ENCODE results near the gene CNTNAP5. TPM values are rescaled to one million over a fixed set of nuclear protein-coding genes. Genes with fewer than 3 reads are reported as not detected.
"Not testable (repeated sequence)": the region's sequence is repeated elsewhere in the genome, so short reads cannot be mapped to it uniquely, and the experiment has no call there.

CNTNAP5 gene
- total and polyA plus RNA-seq, 2 donors (not counting 3 experiments of a cell fraction or from before 2014, with no cell fraction given): not detected

GRCh38 chr2:124354466-124354865 lies 329.4 kb downstream of the CNTNAP5 start:
- DNase-seq (ENCODE audit: low read depth, low spot score) (no peak), FAIRE-seq (no peak)
- no peak overlapping the region for H3K4me2 ChIP-seq (ENCODE audit: insufficient read depth, low read length)
- intact Hi-C loops (cut with micrococcal nuclease): no loop called here
- no TSS peak for BruUV-seq (replicated peaks)
- no peaks in the 10 kb centered on the region for H3K9me1 ChIP-seq (replicated peaks; ENCODE audit: control insufficient read depth, extremely low read depth, insufficient read depth, low read length)
- ChIA-PET CTCF (no interaction called here), POLR2A (no interaction called here)
- H3K36me3 ChIP-seq (ENCODE audit: control insufficient read depth in 2 of 2, extremely low read depth in 1 of 2, insufficient read depth in 2 of 2, low read length in 2 of 2): no peaks in the 10 kb centered on the region
- peaks cover 7% of the 10 kb centered on the region for H3K9me3 ChIP-seq (replicated peaks; ENCODE audit: control insufficient read depth, insufficient read depth, low read length)
- TF ChIP-seq POLR2AphosphoS5 (IDR thresholded peaks at IDR 0.05; ENCODE audit: insufficient read depth, low read depth, low read length): no peak
- no peak for TF ChIP-seq CTCF (IDR thresholded peaks at IDR 0.05; ENCODE audit: extremely low read depth in 1 of 2, insufficient read depth in 1 of 2, low read depth in 1 of 2, low read length in 2 of 2)
- no peak for TF ChIP-seq MYC (IDR thresholded peaks at IDR 0.05; ENCODE audit: low read depth, low read length)
- no peak for TF ChIP-seq EZH2 (IDR thresholded peaks at IDR 0.05; ENCODE audit: borderline replicate concordance, low read depth, low read length, severe bottlenecking)
- TF ChIP-seq FOS (IDR thresholded peaks at IDR 0.05; ENCODE audit: borderline replicate concordance, insufficient read depth, low read length): no peak
- TF ChIP-seq GATA2 (IDR thresholded peaks at IDR 0.05; ENCODE audit: insufficient read depth, insufficient read length, low read depth, low read length): no peak
- no peak for TF ChIP-seq MAX (IDR thresholded peaks at IDR 0.05; ENCODE audit: insufficient read depth, insufficient read length)
- no peak for TF ChIP-seq JUN (IDR thresholded peaks at IDR 0.05; ENCODE audit: borderline replicate concordance, insufficient read depth, insufficient read length, low read depth)
- TF ChIP-seq POLR2A (IDR thresholded peaks at IDR 0.05; ENCODE audit: low read depth, low read length): no peak
- no peak overlapping the region for H3K4me3 ChIP-seq (replicated peaks in 1 of 3; ENCODE audit: insufficient read depth in 1 of 3, low read depth in 1 of 3, low read length in 3 of 3)
- dilution Hi-C loops (cut with MboI; ENCODE audit: extremely low pct_ligation_motif_present, low sequenced_read_pairs): no loop called here
- no peak overlapping the region for H2AFZ ChIP-seq (ENCODE audit: low read depth, low read length)
- no peaks in the 10 kb centered on the region for H3K4me1 ChIP-seq (ENCODE audit: control insufficient read depth, extremely low read depth, insufficient read depth, low read length)
- no peaks in the 10 kb centered on the region for H3K79me2 ChIP-seq (ENCODE audit: control insufficient read depth, insufficient read depth, low read length)
- no peaks in the 10 kb centered on the region for H3K27me3 ChIP-seq (ENCODE audit: control insufficient read depth in 2 of 2, insufficient read depth in 2 of 2, low read length in 2 of 2)
- H4K20me1 ChIP-seq (replicated peaks; ENCODE audit: control insufficient read depth, extremely low read depth, insufficient read depth, low read length): no peaks in the 10 kb centered on the region
- no peak overlapping the region for H3K9ac ChIP-seq (replicated peaks; ENCODE audit: extremely low read depth, insufficient read depth, low read length)
- H3K27ac ChIP-seq (ENCODE audit: insufficient read depth, low read depth, low read length): no peak overlapping the region

GRCh38 chr2:124361966-124362365 lies 336.9 kb downstream of the CNTNAP5 start:
- intact Hi-C loops (cut with micrococcal nuclease); POLR2A ChIA-PET; H3K9ac ChIP-seq (replicated peaks; ENCODE audit: extremely low read depth, insufficient read depth, low read length); H4K20me1 ChIP-seq (replicated peaks; ENCODE audit: control insufficient read depth, extremely low read depth, insufficient read depth, low read length); H2AFZ ChIP-seq (ENCODE audit: low read depth, low read length); dilution Hi-C loops (cut with MboI; ENCODE audit: extremely low pct_ligation_motif_present, low sequenced_read_pairs); H3K4me3 ChIP-seq (replicated peaks in 1 of 3; ENCODE audit: insufficient read depth in 1 of 3, low read depth in 1 of 3, low read length in 3 of 3); BruUV-seq (replicated peaks); H3K9me1 ChIP-seq (replicated peaks; ENCODE audit: control insufficient read depth, extremely low read depth, insufficient read depth, low read length); FAIRE-seq; CTCF ChIA-PET; H3K4me2 ChIP-seq (ENCODE audit: insufficient read depth, low read length); H3K9me3 ChIP-seq (replicated peaks; ENCODE audit: control insufficient read depth, insufficient read depth, low read length); DNase-seq (ENCODE audit: low read depth, low spot score); H3K27ac ChIP-seq (ENCODE audit: insufficient read depth, low read depth, low read length); H3K36me3 ChIP-seq (ENCODE audit: control insufficient read depth in 2 of 2, extremely low read depth in 1 of 2, insufficient read depth in 2 of 2, low read length in 2 of 2); H3K27me3 ChIP-seq (ENCODE audit: control insufficient read depth in 2 of 2, insufficient read depth in 2 of 2, low read length in 2 of 2); H3K79me2 ChIP-seq (ENCODE audit: control insufficient read depth, insufficient read depth, low read length); H3K4me1 ChIP-seq (ENCODE audit: control insufficient read depth, extremely low read depth, insufficient read depth, low read length): not testable (repeated sequence)

All from endothelial cell of umbilical vein (primary cell).